Neuronal stem cell (in vitro differentiated cells): ENCODE data around the gene DLG1.
A peak's percentile ranks its signal among the peaks of the same experiment; 100 is the strongest.

Source experiments
- DNase-seq: peaks from one replicate; pipeline ENCODE4 v3.0.0-alpha.2; 2013; ENCODE audit warnings: low spot score
- H2AFZ ChIP-seq: one replicate; pipeline ENCODE4 v1.6.1; 2013; ENCODE audit warnings: mild to moderate bottlenecking, low read length, inconsistent platforms
- H2AK5ac ChIP-seq: 2 replicates; pipeline ENCODE4 v1.6.1; 2013; ENCODE audit warnings: low read depth, mild to moderate bottlenecking, inconsistent platforms, low read length, moderate library complexity, mixed read lengths
- H2BK120ac ChIP-seq: 2 replicates; pipeline ENCODE4 v1.6.1; 2013; ENCODE audit warnings: low read depth, mild to moderate bottlenecking, inconsistent platforms, low read length, moderate library complexity, mixed read lengths
- H2BK12ac ChIP-seq: one replicate; pipeline ENCODE4 v1.6.1; 2013; ENCODE audit warnings: low read length, inconsistent platforms
- H2BK15ac ChIP-seq: 2 replicates; pipeline ENCODE4 v1.6.1; 2013; ENCODE audit warnings: mild to moderate bottlenecking, low read length, inconsistent platforms, mixed read lengths
- H2BK5ac ChIP-seq: one replicate; pipeline ENCODE4 v1.6.1; 2013; ENCODE audit warnings: inconsistent platforms, mild to moderate bottlenecking, low read length, moderate library complexity
- H3K14ac ChIP-seq: one replicate; pipeline ENCODE4 v1.6.1; 2013; ENCODE audit warnings: low read length, inconsistent platforms
- H3K18ac ChIP-seq: 2 replicates; pipeline ENCODE4 v1.6.1; 2013; ENCODE audit warnings: low read length, inconsistent platforms
- H3K23ac ChIP-seq: 2 replicates; pipeline ENCODE4 v1.6.1; 2013; ENCODE audit warnings: low read depth, mild to moderate bottlenecking, mixed read lengths, low read length, inconsistent platforms; ENCODE audit not compliant: poor library complexity
- H3K27ac ChIP-seq: replicated peaks from 3 replicates; pipeline ENCODE4 v1.5.1; 2013; ENCODE audit warnings: low read length, inconsistent platforms
- H3K27me3 ChIP-seq, 3 experiments: 2 replicates each; pipeline ENCODE4 v1.6.1; 2013; ENCODE audit warnings: low read length in 3 of 3, mild to moderate bottlenecking in 2 of 3, inconsistent platforms in 1 of 3, low read depth in 1 of 3, mixed read lengths in 1 of 3, moderate library complexity in 1 of 3; ENCODE audit not compliant: control insufficient read depth in 3 of 3, insufficient read depth in 3 of 3
- H3K36me3 ChIP-seq, 2 donors: replicated peaks in 1 of 2; 2 replicates each; pipeline ENCODE4 v1.6.1; 2013; ENCODE audit warnings: low read length in 2 of 2; ENCODE audit not compliant: control insufficient read depth in 2 of 2, insufficient read depth in 2 of 2
- H3K4ac ChIP-seq: 2 replicates; pipeline ENCODE4 v1.6.1; 2013; ENCODE audit warnings: inconsistent platforms, mild to moderate bottlenecking, low read length, moderate library complexity
- H3K4me1 ChIP-seq, 2 donors: 1 replicate in 1 of 2; 2 replicates in 1 of 2; pipeline ENCODE4 v1.6.1; 2013; ENCODE audit warnings: low read length in 2 of 2, low read depth in 1 of 2; ENCODE audit not compliant: control insufficient read depth in 2 of 2, insufficient read depth in 1 of 2
- H3K4me2 ChIP-seq: one replicate; pipeline ENCODE4 v1.6.1; 2013; ENCODE audit warnings: mild to moderate bottlenecking, low read length, inconsistent platforms; ENCODE audit not compliant: insufficient read depth, poor library complexity, severe bottlenecking
- H3K4me3 ChIP-seq, 2 donors: 2 replicates each; pipeline ENCODE4 v1.5.1; 2013; ENCODE audit warnings: low read length in 2 of 2, mild to moderate bottlenecking in 2 of 2, inconsistent platforms in 1 of 2, moderate library complexity in 1 of 2
- H3K79me1 ChIP-seq: one replicate; pipeline ENCODE4 v1.6.1; 2013; ENCODE audit warnings: low read depth, mild to moderate bottlenecking, inconsistent platforms, low read length, moderate library complexity
- H3K9ac ChIP-seq: one replicate; pipeline ENCODE4 v1.6.1; 2013; ENCODE audit warnings: mild to moderate bottlenecking, low read depth, low read length, inconsistent platforms; ENCODE audit not compliant: poor library complexity
- H3K9me3 ChIP-seq, 2 donors: replicated peaks in 1 of 2; 2 replicates each; pipeline versions ENCODE3 to v1.6.1; 2013; ENCODE audit warnings: low read length in 2 of 2, mild to moderate bottlenecking in 2 of 2, inconsistent platforms in 1 of 2, low read depth in 1 of 2, mixed read lengths in 1 of 2, moderate library complexity in 1 of 2; ENCODE audit not compliant: control insufficient read depth in 2 of 2, insufficient read depth in 1 of 2
- H4K8ac ChIP-seq: one replicate; pipeline ENCODE4 v1.6.1; 2013; ENCODE audit warnings: low read depth, mild to moderate bottlenecking, inconsistent platforms, low read length, moderate library complexity
- H4K91ac ChIP-seq: one replicate; pipeline ENCODE4 v1.6.1; 2013; ENCODE audit warnings: low read length, low read depth, mild to moderate bottlenecking, inconsistent platforms; ENCODE audit not compliant: poor library complexity
- WGBS, 2 donors: extraction: QIAGEN DNeasy Blood & Tissue Kit; methylation state at CpG; one replicate each; pipeline ENCODE4 v1.1.7; 2013; ENCODE audit warnings: missing lambda C conversion rate in 2 of 2, mixed read lengths in 1 of 2; ENCODE audit not compliant: insufficient read length in 2 of 2, insufficient replicate concordance in 1 of 2; ENCODE audit errors: extremely low coverage in 2 of 2; 5-methylcytosine and 5-hydroxymethylcytosine counted together

The DLG1 gene

GRCh38 chr3:197296545-197296944 lies 1.9 kb downstream of the DLG1 start:
- H3K9ac ChIP-seq: no peak overlapping the region
- H3K4me1 ChIP-seq: peaks cover 4 to 8% of the 10 kb centered on the region in 2 donors
- DNase-seq: no peak
- H3K23ac ChIP-seq: no peak overlapping the region
- H3K27ac ChIP-seq: no peak overlapping the region
- H3K27me3 ChIP-seq: no peaks in the 10 kb centered on the region
- peak overlapping the region in 1 of 2 donors; percentile 96 for H3K4me3 ChIP-seq
- no peak overlapping the region for H2BK15ac ChIP-seq
- no peak overlapping the region for H2BK5ac ChIP-seq
- no CpG with 5 or more reads among the region's 2 CpGs for WGBS, 2 donors
- H2BK12ac ChIP-seq: no peak overlapping the region
- no peak overlapping the region for H4K8ac ChIP-seq
- H3K9me3 ChIP-seq: peaks cover 0 to 8% of the 10 kb centered on the region in 2 donors
- H3K4ac ChIP-seq: no peak overlapping the region
- H3K14ac ChIP-seq: no peak overlapping the region
- H2AK5ac ChIP-seq: no peak overlapping the region
- peaks cover 3% of the 10 kb centered on the region for H3K79me1 ChIP-seq
- no peak overlapping the region for H3K4me2 ChIP-seq
- H2BK120ac ChIP-seq: no peak overlapping the region
- H3K36me3 ChIP-seq: peaks cover 4 to 51% of the 10 kb centered on the region in 2 donors
- H2AFZ ChIP-seq: no peak overlapping the region
- no peak overlapping the region for H4K91ac ChIP-seq
- H3K18ac ChIP-seq: no peak overlapping the region

GRCh38 chr3:197295871-197296270 lies 2.5 kb downstream of the DLG1 start:
- H2BK15ac ChIP-seq: no peak overlapping the region
- H3K79me1 ChIP-seq: peaks cover 3% of the 10 kb centered on the region
- no peak overlapping the region for H3K4me2 ChIP-seq
- peaks cover 0 to 8% of the 10 kb centered on the region in 2 donors for H3K9me3 ChIP-seq
- no peak overlapping the region for H2BK12ac ChIP-seq
- DNase-seq: no peak
- H2BK5ac ChIP-seq: no peak overlapping the region
- WGBS, 2 donors: no CpG with 5 or more reads among the region's 2 CpGs
- no peak overlapping the region for H2AFZ ChIP-seq
- peaks cover 4 to 8% of the 10 kb centered on the region in 2 donors for H3K4me1 ChIP-seq
- no peak overlapping the region for H3K4me3 ChIP-seq
- H2BK120ac ChIP-seq: no peak overlapping the region
- H4K91ac ChIP-seq: no peak overlapping the region
- no peak overlapping the region for H3K14ac ChIP-seq
- no peak overlapping the region for H2AK5ac ChIP-seq
- H3K23ac ChIP-seq: no peak overlapping the region
- H3K9ac ChIP-seq: no peak overlapping the region
- no peak overlapping the region for H3K27ac ChIP-seq
- H3K4ac ChIP-seq: no peak overlapping the region
- no peak overlapping the region for H3K18ac ChIP-seq
- H4K8ac ChIP-seq: no peak overlapping the region
- peaks cover 5 to 58% of the 10 kb centered on the region in 2 donors for H3K36me3 ChIP-seq
- no peaks in the 10 kb centered on the region for H3K27me3 ChIP-seq

- Histone ChIP-seq H3K23ac (no peak overlapping the region), H3K18ac (no peak overlapping the region), H4K91ac (no peak overlapping the region), H4K8ac (no peak overlapping the region), H2AK5ac (no peak overlapping the region), H2BK5ac (no peak overlapping the region), H2AFZ (no peak overlapping the region), H3K27ac (no peak overlapping the region), H2BK120ac (no peak overlapping the region), H3K27me3 (no peaks in the 10 kb centered on the region), H3K9me3 (peaks cover 0 to 8% of the 10 kb centered on the region in 2 donors), H3K4ac (no peak overlapping the region), H3K4me1 (peaks cover 0 to 8% of the 10 kb centered on the region in 2 donors), H2BK15ac (no peak overlapping the region), H3K36me3 (peaks cover 7 to 79% of the 10 kb centered on the region in 2 donors), H3K79me1 (peaks cover 5% of the 10 kb centered on the region), H3K9ac (no peak overlapping the region), H3K4me3 (no peak overlapping the region), H3K4me2 (no peak overlapping the region), H2BK12ac (no peak overlapping the region), H3K14ac (no peak overlapping the region)
- WGBS, 2 donors: 100% methylated on average over 1 of the region's 4 CpGs
- no peak for DNase-seq
These were observed 4.7 kb downstream of the DLG1 start for GRCh38 chr3:197293605-197294237.

- WGBS, 2 donors: no CpG with 5 or more reads among the region's 1 CpG
- H3K27ac ChIP-seq: no peak overlapping the region
- DNase-seq: no peak
These were observed 5.8 kb downstream of the DLG1 start for GRCh38 chr3:197292648-197293047.

More at GRCh38 chr3:197292648-197293047, 5.8 kb downstream of the DLG1 start:
- Histone ChIP-seq H3K4me3 (no peak overlapping the region), H4K91ac (no peak overlapping the region), H2BK120ac (no peak overlapping the region), H2BK5ac (no peak overlapping the region), H3K79me1 (peaks cover 5% of the 10 kb centered on the region), H3K9me3 (peaks cover 0 to 8% of the 10 kb centered on the region in 2 donors), H2AK5ac (no peak overlapping the region), H4K8ac (no peak overlapping the region), H3K18ac (no peak overlapping the region), H3K14ac (no peak overlapping the region), H2BK12ac (no peak overlapping the region), H3K23ac (no peak overlapping the region), H2BK15ac (no peak overlapping the region), H3K27me3 (no peaks in the 10 kb centered on the region), H3K4me2 (no peak overlapping the region), H3K4ac (no peak overlapping the region), H3K4me1 (peaks cover 0 to 8% of the 10 kb centered on the region in 2 donors), H2AFZ (no peak overlapping the region), H3K36me3 (peaks cover 7 to 88% of the 10 kb centered on the region in 2 donors), H3K9ac (no peak overlapping the region)
